GM12878 (cell line): ENCODE results near the gene CFDP1. TPM values are rescaled to one million over a fixed set of nuclear protein-coding genes. Genes with fewer than 3 reads are reported as not detected.
A peak's percentile ranks its signal among the peaks of the same experiment; 100 is the strongest.

Experiments
- ATAC-seq: fragments of 200-7000 bp; cut with Tn5 transposase; 3 replicates; pipeline ENCODE4 v1.9.1; 2020; ENCODE audit warnings: mild to moderate bottlenecking, moderate library complexity
- BruUV-seq: library from RNA; stranded (reverse); fragments of 400-500 nt; replicated peaks from 2 replicates; lab custom pipeline; 2021; lab: Mats Ljungman, UMichigan
- CTCF ChIA-PET: fragments of 300-600 bp; sonication (Branson Sonifier 250); formaldehyde crosslinking; extraction: SDS; loops from one replicate; lab custom pipeline; 2021; ENCODE audit warnings: inconsistent platforms; lab: Yijun Ruan, JAX
- POLR2A ChIA-PET: fragments of 350-600 bp; formaldehyde crosslinking; extraction: SDS; loops from one replicate; lab custom pipeline; 2021; ENCODE audit warnings: inconsistent platforms; lab: Charles Lee
- RAD21 ChIA-PET: fragments of 300-600 bp; sonication (Branson Sonifier 250); formaldehyde crosslinking; loops from one replicate; lab custom pipeline; 2023; ENCODE audit warnings: antibody characterized with exemption; ENCODE audit not compliant: unreplicated experiment; lab: Charles Lee
- SMC1A ChIA-PET: fragments of 300-600 bp; sonication (Branson Sonifier 250); formaldehyde crosslinking; loops from one replicate; lab custom pipeline; 2023; ENCODE audit not compliant: unreplicated experiment, uncharacterized antibody; lab: Charles Lee
- DNase-seq: peaks from one replicate; pipeline ENCODE4 v3.0.0-alpha.2; 2011; ENCODE audit warnings: low read depth, low spot score
- FAIRE-seq: peaks from 3 replicates; lab custom pipeline; 2011; peaks lifted over from hg19 to GRCh38; lab: Jason Lieb, UNC
- H2AFZ ChIP-seq: 2 replicates; pipeline ENCODE4 v1.6.0; 2011; ENCODE audit warnings: low read depth, low read length, control low read depth; ENCODE audit not compliant: control insufficient read depth
- H3K27ac ChIP-seq: 2 replicates; pipeline ENCODE4 v1.5.1; 2011; ENCODE audit warnings: control low read depth; ENCODE audit not compliant: control insufficient read depth, insufficient read depth
- H3K27me3 ChIP-seq, 2 experiments: replicated peaks in 1 of 2; 2 replicates each; pipeline versions ENCODE4 v1.6.0 to v1.6.1; 2011; ENCODE audit warnings: low read length in 1 of 2; ENCODE audit not compliant: control insufficient read depth in 2 of 2, insufficient read depth in 2 of 2
- H3K36me3 ChIP-seq, 2 experiments: 2 replicates each; pipeline ENCODE4 v1.5.1; 2011; ENCODE audit warnings: low read length in 1 of 2; ENCODE audit not compliant: control insufficient read depth in 2 of 2, insufficient read depth in 2 of 2
- H3K4me1 ChIP-seq: 2 replicates; pipeline ENCODE4 v1.6.1; 2011; ENCODE audit warnings: mild to moderate bottlenecking, low read length, moderate library complexity, mixed read lengths; ENCODE audit not compliant: control insufficient read depth, insufficient read depth
- H3K4me2 ChIP-seq: 2 replicates; pipeline ENCODE4 v1.6.0; 2011; ENCODE audit warnings: control low read depth; ENCODE audit not compliant: control insufficient read depth, insufficient read depth
- H3K4me3 ChIP-seq: fragments of 200-600 bp; sonication (generic); 2 replicates; pipeline ENCODE4 v1.5.1; 2016
- H3K79me2 ChIP-seq: 2 replicates; pipeline ENCODE4 v1.6.0; 2011; ENCODE audit warnings: low read length; ENCODE audit not compliant: control insufficient read depth, insufficient read depth
- H3K9ac ChIP-seq: 2 replicates; pipeline ENCODE4 v1.8.0; 2011; ENCODE audit warnings: low read length, control low read depth, mixed read lengths; ENCODE audit not compliant: control insufficient read depth, insufficient read depth
- H3K9me3 ChIP-seq: replicated peaks from 3 replicates; pipeline ENCODE4 v1.5.1; 2011; ENCODE audit warnings: mild to moderate bottlenecking, low read length; ENCODE audit not compliant: control insufficient read depth, insufficient read depth
- H4K20me1 ChIP-seq: 2 replicates; pipeline ENCODE4 v1.6.0; 2011; ENCODE audit not compliant: control insufficient read depth, insufficient read depth
- ELK1 ChIP-seq: IDR thresholded peaks from 2 replicates; pipeline ENCODE4 v1.6.1; 2012; ENCODE audit warnings: low read depth, low read length, improper control_type of control experiment
- FOS ChIP-seq: IDR thresholded peaks from 3 replicates; pipeline ENCODE4 v1.6.1; 2011; ENCODE audit warnings: borderline replicate concordance; ENCODE audit not compliant: insufficient read length; ENCODE audit errors: extremely low read depth
- HCFC1 ChIP-seq: fragments of 150-350 bp; IDR thresholded peaks from 2 replicates; pipeline ENCODE4 v1.6.1; 2014; ENCODE audit warnings: low read length
- POLR2AphosphoS2 ChIP-seq: IDR thresholded peaks from 2 replicates; pipeline ENCODE4 v1.6.1; 2011; ENCODE audit warnings: low read depth, mild to moderate bottlenecking, low read length, improper control_type of control experiment, moderate library complexity
- RBBP5 ChIP-seq: fragments of 200-600 bp; sonication (generic); conservative IDR thresholded peaks from 2 replicates; pipeline ENCODE4 v1.6.1; 2016
- SMAD5 ChIP-seq: IDR thresholded peaks from 2 replicates; pipeline ENCODE4 v1.6.1; 2016; ENCODE audit warnings: antibody characterized with exemption, low read depth
- YY1 ChIP-seq: IDR thresholded peaks from 2 replicates; pipeline ENCODE4 v1.6.1; 2011; ENCODE audit warnings: low read depth, mild to moderate bottlenecking, low read length
- ZBTB33 ChIP-seq: fragments of 450-650 bp; IDR thresholded peaks from 2 replicates; pipeline ENCODE4 v1.6.1; 2017; ENCODE audit warnings: mild to moderate bottlenecking
- WGBS: methylation state at CpG from one replicate; pipeline ENCODE4 v1.1.6; 2016; ENCODE audit warnings: low lambda C conversion rate; ENCODE audit not compliant: insufficient replicate concordance, insufficient coverage; ENCODE audit errors: missing lambda C conversion rate; 5-methylcytosine and 5-hydroxymethylcytosine counted together
- in situ Hi-C: fragments of 300-500 bp; cut with MboI; formaldehyde crosslinking; loops from 9 replicates; pipeline ENCODE4 v1.14.3; 2018; ENCODE audit warnings: mixed read lengths
- intact Hi-C: fragments of 100-400 bp; cut with micrococcal nuclease; formaldehyde crosslinking; loops from one replicate; pipeline ENCODE4 v1.14.2; 2022; ENCODE audit not compliant: unreplicated experiment
- polyA plus RNA-seq, 11 experiments: library from polyadenylated mRNA; depleted of rRNA in 4 of 11; unstranded in 6 of 11; stranded (reverse) in 5 of 11; fragments of >200 nt; fragmentation: Nextera tagmentation in 4 of 11; fragmentation: Illumina TruSeq in 1 of 11; extraction: Ambion mirVana in 4 of 11; extraction: Trizol in 1 of 11; gene quantifications; 1 replicate in 1 of 11; 2 replicates in 10 of 11; pipeline versions ENCODE4 v1.2.1 to v1.2.3, GENCODE V29; 2011 to 2016; ENCODE audit warnings: inconsistent platforms in 2 of 11, missing spikeins in 2 of 11, low read depth in 1 of 11
- total RNA-seq, 4 experiments: library from RNA; depleted of rRNA in 3 of 4; stranded (reverse); fragments of >200 nt in 3 of 4; fragmentation: Illumina TruSeq in 1 of 4; extraction: Trizol in 1 of 4; gene quantifications; 2 replicates each; pipeline versions ENCODE4 v1.2.1 to v1.2.3, GENCODE V29; 2013 to 2021

CFDP1 gene
- total and polyA plus RNA-seq, 10 of the 15 experiments (the other 5 are each of a cell fraction or from before 2014, with no cell fraction given), result 22.3 to 64.8 (median 36.7) TPM

- in situ Hi-C loops (no loop called here), intact Hi-C loops (no loop called here)
- Histone ChIP-seq H3K4me1 (peaks cover 9% of the 10 kb centered on the region), H3K4me3 (no peak overlapping the region), H3K27ac (no peak overlapping the region), H3K9me3 (no peaks in the 10 kb centered on the region), H3K4me2 (no peak overlapping the region), H2AFZ (no peak overlapping the region), H3K79me2 (no peaks in the 10 kb centered on the region), H3K36me3 (no peaks in the 10 kb centered on the region; a peak in 1 of 4 replicates), H4K20me1 (no peaks in the 10 kb centered on the region), H3K9ac (no peak overlapping the region), H3K27me3 (no peaks in the 10 kb centered on the region)
- POLR2A ChIA-PET, result no interaction called here
- no TSS peak for BruUV-seq
- FAIRE-seq (no peak), DNase-seq (no peak), ATAC-seq (no peak)
- CTCF ChIA-PET, result interaction anchor here (0.5 to 1.0 kb wide), 2 partner anchors 95 to 97 kb away, joined by 3 read pairs; no protein-coding TSS in a partner anchor
- WGBS, result 81% methylated on average over 3 of the region's 3 CpGs
- RAD21 ChIA-PET, result no interaction called here
- SMC1A ChIA-PET, result interaction anchor here (0.7 to 1.1 kb wide), 5 partner anchors 11 to 28 kb away, joined by 3 to 4 read pairs (median 3); no protein-coding TSS in a partner anchor
- TF ChIP-seq HCFC1 (no peak), ELK1 (no peak), RBBP5 (no peak), POLR2AphosphoS2 (no peak), YY1 (no peak)
Measured at GRCh38 chr16:75292691-75293090, 140.6 kb downstream of the CFDP1 start.

GRCh38 chr16:75289189-75289588 is 144.1 kb downstream of the CFDP1 start:
- Histone ChIP-seq H3K9ac (no peak overlapping the region), H3K36me3 (no peaks in the 10 kb centered on the region), H3K79me2 (no peaks in the 10 kb centered on the region), H3K4me3 (no peak overlapping the region), H3K4me2 (no peak overlapping the region), H4K20me1 (no peaks in the 10 kb centered on the region), H3K27ac (no peak overlapping the region), H3K9me3 (no peaks in the 10 kb centered on the region; the same call in 2 of the 3 replicates), H3K4me1 (peaks cover 10% of the 10 kb centered on the region), H3K27me3 (no peaks in the 10 kb centered on the region), H2AFZ (no peak overlapping the region)
- ChIA-PET SMC1A (interaction anchor here (1.1 kb wide), 1 partner anchor 18 kb away, joined by 3 read pairs; no protein-coding TSS in a partner anchor), POLR2A (interaction anchor here (1.2 kb wide), 1 partner anchor 30 kb away, joined by 3 read pairs; no protein-coding TSS in a partner anchor), CTCF (interaction anchor here (0.7 to 1.3 kb wide), 3 partner anchors 10 to 55 kb away, joined by 3 read pairs; no protein-coding TSS in a partner anchor), RAD21 (interaction anchor here (2.1 kb wide), 1 partner anchor 91 kb away, joined by 5 read pairs; no protein-coding TSS in a partner anchor)
- DNase-seq (no peak), ATAC-seq (peak; percentile 43; the same call in 2 of the 3 replicates), FAIRE-seq (no peak)
- no TSS peak for BruUV-seq
- TF ChIP-seq ZBTB33 (no peak), SMAD5 (no peak), FOS (no peak)
- intact Hi-C loops, result no loop called here
- in situ Hi-C loops, result no loop called here
